BLaER1 treated with 17β-estradiol and CSF1 and Interleukin-3, amounts not matched to agents 10 nM and 100 nM (cell line): ENCODE data around the gene PRR5L.

Experiments used
- H3K27ac ChIP-seq, 11 experiments: shearing (Covaris generic); formaldehyde crosslinking; 2 replicates each; pipeline ENCODE4 v1.8.1; 2022
- H3K27me3 ChIP-seq, 11 experiments: shearing (Covaris generic); formaldehyde crosslinking; 2 replicates each; pipeline ENCODE4 v1.8.1; 2022
- H3K36me3 ChIP-seq, 11 experiments: shearing (Covaris generic); formaldehyde crosslinking; 2 replicates each; pipeline ENCODE4 v1.8.1; 2022
- H3K4me1 ChIP-seq, 10 experiments: shearing (Covaris generic); formaldehyde crosslinking; 2 replicates each; pipeline ENCODE4 v1.8.1; 2022
- H3K4me2 ChIP-seq, 11 experiments: shearing (Covaris generic); formaldehyde crosslinking; 2 replicates each; pipeline ENCODE4 v1.8.1; 2022
- H3K4me3 ChIP-seq, 10 experiments: shearing (Covaris generic); formaldehyde crosslinking; 2 replicates each; pipeline ENCODE4 v1.8.1; 2022
- H3K9ac ChIP-seq, 11 experiments: shearing (Covaris generic); formaldehyde crosslinking; 2 replicates each; pipeline ENCODE4 v1.8.1; 2022
- H3K9me3 ChIP-seq, 11 experiments: shearing (Covaris generic); formaldehyde crosslinking; replicated peaks in 1 of 11; 2 replicates each; pipeline ENCODE4 v1.8.1; 2022
- H4K20me1 ChIP-seq, 11 experiments: shearing (Covaris generic); formaldehyde crosslinking; 2 replicates each; pipeline ENCODE4 v1.8.1; 2022
- Cebpa-rat ChIP-seq, 11 experiments: shearing (Covaris generic); IDR thresholded peaks; 2 replicates each; pipeline ENCODE4 v1.8.1; 2022

PRR5L gene

DNA sequence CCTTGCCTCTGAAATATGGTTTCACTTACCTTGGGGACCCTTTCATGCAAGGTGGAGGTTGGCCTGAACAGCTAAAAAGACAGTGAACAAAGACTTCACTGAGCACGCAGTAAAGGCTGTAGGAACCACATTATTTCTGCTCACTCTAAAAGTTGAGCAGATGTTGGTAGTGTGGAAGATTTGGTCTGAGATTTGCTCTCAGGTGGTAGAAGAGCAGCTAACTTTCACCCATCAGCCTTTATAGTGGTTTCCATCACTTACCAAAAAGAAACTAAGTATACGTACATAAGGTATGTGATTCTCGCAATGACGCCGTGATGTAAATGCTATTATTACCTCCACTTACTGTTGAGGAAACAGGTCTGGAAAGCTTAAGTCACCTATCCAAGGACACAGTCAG lies 47.3 kb downstream of the PRR5L start:
- H3K4me1 ChIP-seq: 0 out of 20 replicates have a peak, but pooled peaks cover 0 to 6% (median 0%) of the 10 kb centered on the region in 10 experiments
- H3K27me3 ChIP-seq: no peaks in the 10 kb centered on the region
- H3K27ac ChIP-seq: no peak overlapping the region
- H3K36me3 ChIP-seq: no peaks in the 10 kb centered on the region
- H3K9me3 ChIP-seq: no peaks in the 10 kb centered on the region
- H3K4me2 ChIP-seq: no peak overlapping the region
- TF ChIP-seq Cebpa-rat (IDR thresholded peaks at IDR 0.05): no peak
- no peak overlapping the region for H3K9ac ChIP-seq
- H4K20me1 ChIP-seq: no peaks in the 10 kb centered on the region
- no peak overlapping the region for H3K4me3 ChIP-seq

DNA sequence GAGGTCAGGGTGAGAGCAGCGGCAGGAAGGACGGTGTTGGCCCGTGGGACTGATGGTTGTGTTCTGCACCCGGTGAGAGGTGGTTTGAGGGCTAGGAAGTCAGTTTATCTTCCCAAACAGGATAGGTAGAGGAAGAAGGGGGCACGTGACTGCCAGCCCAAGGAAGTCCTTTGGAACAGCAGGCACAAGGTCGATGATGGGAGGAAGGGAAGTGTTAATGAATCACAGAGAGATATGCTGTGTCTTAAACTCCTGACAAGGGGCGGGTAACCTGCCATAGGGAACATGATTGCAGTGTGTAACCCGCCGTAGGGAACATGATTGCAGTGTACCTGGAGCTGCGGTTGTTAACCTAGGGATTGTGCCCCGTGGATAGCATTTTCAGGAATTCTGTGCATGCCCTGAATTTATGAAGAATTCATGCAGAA lies 49.0 kb downstream of the PRR5L start:
- peaks cover 0 to 11% (median 9%) of the 10 kb centered on the region in 10 experiments; a peak in 15 of 20 replicates for H3K4me1 ChIP-seq
- no peak overlapping the region for H3K9ac ChIP-seq

DNA sequence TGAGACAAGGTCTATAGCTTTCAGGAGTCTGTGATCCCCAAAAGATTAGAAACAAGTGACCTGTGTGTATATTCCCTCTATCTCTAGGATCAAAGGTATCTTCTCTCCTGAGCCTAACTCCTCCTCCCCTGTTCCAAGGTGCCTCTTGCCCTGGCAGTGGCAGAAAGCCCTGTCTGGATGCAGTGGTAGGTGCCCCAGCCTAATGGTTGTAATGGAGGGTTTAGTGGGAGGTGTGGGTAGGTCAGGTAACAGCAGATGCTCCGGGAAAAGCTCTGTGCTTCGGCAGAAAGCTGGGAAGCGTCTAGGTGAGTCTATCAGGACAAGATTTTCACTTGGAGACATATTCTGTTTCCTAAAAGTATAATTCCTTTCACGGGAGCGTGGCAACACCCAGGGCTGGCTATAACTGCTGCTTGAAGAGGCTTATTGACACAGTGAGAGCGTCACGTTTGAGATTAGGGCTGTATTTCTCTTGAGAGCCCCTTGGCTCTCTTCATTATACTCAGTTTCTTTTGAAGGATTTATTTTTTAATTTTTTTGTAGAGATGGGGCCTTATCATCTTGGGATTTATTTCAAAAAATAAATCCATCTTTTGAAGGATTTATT lies 49.5 kb downstream of the PRR5L start:
- H4K20me1 ChIP-seq: no peaks in the 10 kb centered on the region
- no peaks in the 10 kb centered on the region for H3K9me3 ChIP-seq
- H3K4me3 ChIP-seq: no peak overlapping the region
- H3K36me3 ChIP-seq: no peaks in the 10 kb centered on the region
- H3K27me3 ChIP-seq: no peaks in the 10 kb centered on the region
- H3K9ac ChIP-seq: no peak overlapping the region
- TF ChIP-seq Cebpa-rat (IDR thresholded peaks at IDR 0.05): no peak
- H3K4me1 ChIP-seq: peaks cover 0 to 11% (median 10%) of the 10 kb centered on the region in 10 experiments; a peak in 16 of 20 replicates
- H3K27ac ChIP-seq: no peak overlapping the region
- no peak overlapping the region for H3K4me2 ChIP-seq

More for the DNA sequence above, 49.0 kb downstream of the PRR5L start:
- no peak overlapping the region for H3K4me2 ChIP-seq
- no peak for TF ChIP-seq Cebpa-rat (IDR thresholded peaks at IDR 0.05)
- no peaks in the 10 kb centered on the region for H3K27me3 ChIP-seq
- no peaks in the 10 kb centered on the region for H3K9me3 ChIP-seq
- no peaks in the 10 kb centered on the region for H3K36me3 ChIP-seq
- H4K20me1 ChIP-seq: no peaks in the 10 kb centered on the region
- no peak overlapping the region for H3K4me3 ChIP-seq
- H3K27ac ChIP-seq: no peak overlapping the region

DNA sequence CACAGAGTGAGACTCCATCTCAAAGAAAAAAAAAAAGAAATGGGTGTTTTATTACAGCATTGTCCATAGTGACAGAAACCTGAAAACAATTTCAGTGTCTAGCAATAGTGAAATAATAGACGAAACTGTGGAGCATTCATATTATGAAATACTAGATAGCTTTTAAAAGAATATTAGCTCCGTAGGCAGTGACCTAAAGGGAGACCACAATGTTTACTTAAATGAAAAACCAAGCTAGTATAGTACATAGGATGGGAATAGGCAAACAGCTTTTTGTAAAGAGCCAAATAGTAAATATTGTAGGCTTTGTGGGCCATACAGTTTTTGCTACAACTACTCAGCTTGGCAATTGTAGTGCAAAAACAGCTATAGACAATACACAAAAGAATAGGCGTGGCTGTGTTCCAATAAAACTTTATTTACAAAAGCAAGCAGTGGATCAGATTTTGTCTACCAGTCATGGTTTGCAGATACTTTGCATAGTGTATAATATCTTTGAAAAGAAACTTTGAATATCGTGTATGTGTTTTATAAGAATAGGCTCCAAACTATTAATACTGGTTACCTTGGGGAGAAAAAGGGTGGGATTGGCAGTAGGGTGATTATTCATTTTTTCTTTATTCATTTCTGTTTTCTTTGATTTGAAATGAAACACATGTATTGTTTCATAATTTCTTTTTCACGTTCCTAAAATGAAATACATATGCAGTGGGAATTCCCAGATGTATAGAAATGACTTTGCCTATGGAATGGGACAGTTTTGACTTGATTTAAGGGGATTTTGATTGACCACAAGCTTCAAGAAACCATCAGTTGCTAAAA lies 50.7 kb downstream of the PRR5L start:
- Histone ChIP-seq H4K20me1 (no peaks in the 10 kb centered on the region), H3K4me1 (peaks cover 0 to 11% (median 10%) of the 10 kb centered on the region in 10 experiments; a peak in 16 of 20 replicates), H3K4me3 (no peak overlapping the region), H3K9ac (no peak overlapping the region), H3K4me2 (no peak overlapping the region), H3K27me3 (no peaks in the 10 kb centered on the region), H3K9me3 (no peaks in the 10 kb centered on the region), H3K36me3 (no peaks in the 10 kb centered on the region), H3K27ac (no peak overlapping the region)
- TF ChIP-seq Cebpa-rat (IDR thresholded peaks at IDR 0.05): no peak

DNA sequence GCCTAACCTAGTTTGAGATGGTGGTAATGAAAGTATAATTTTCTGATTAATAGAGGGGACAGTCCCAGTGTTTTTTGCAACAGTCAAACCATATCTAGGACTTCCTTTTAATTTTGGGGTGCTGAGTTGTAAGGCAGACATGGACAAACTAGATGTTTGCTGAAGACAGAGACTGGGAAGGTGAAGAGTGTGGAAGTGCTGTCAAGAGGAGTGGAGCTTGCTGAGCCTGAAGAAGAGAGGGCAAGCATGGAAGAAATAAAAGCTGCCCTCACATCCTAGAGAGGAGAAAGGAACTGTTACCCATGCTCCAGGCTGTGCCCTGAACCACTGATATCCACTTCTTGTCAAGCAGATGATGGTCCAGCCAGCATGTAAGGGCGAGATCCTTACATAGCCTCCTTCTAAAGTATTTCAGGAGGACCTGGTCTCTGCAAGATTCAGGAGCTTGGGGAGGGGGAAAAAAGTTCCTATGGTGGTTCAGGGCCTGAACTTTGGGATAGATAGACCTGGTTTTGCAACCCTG lies 51.4 kb downstream of the PRR5L start:
- no peak for TF ChIP-seq Cebpa-rat (IDR thresholded peaks at IDR 0.05)
- no peak overlapping the region for H3K9ac ChIP-seq
- H3K4me1 ChIP-seq: peaks cover 0 to 13% (median 10%) of the 10 kb centered on the region in 10 experiments; a peak in 16 of 20 replicates
- no peaks in the 10 kb centered on the region for H4K20me1 ChIP-seq
- H3K4me2 ChIP-seq: no peak overlapping the region
- H3K27me3 ChIP-seq: no peaks in the 10 kb centered on the region
- H3K9me3 ChIP-seq: no peaks in the 10 kb centered on the region
- H3K4me3 ChIP-seq: no peak overlapping the region
- H3K36me3 ChIP-seq: no peaks in the 10 kb centered on the region
- H3K27ac ChIP-seq: no peak overlapping the region

DNA sequence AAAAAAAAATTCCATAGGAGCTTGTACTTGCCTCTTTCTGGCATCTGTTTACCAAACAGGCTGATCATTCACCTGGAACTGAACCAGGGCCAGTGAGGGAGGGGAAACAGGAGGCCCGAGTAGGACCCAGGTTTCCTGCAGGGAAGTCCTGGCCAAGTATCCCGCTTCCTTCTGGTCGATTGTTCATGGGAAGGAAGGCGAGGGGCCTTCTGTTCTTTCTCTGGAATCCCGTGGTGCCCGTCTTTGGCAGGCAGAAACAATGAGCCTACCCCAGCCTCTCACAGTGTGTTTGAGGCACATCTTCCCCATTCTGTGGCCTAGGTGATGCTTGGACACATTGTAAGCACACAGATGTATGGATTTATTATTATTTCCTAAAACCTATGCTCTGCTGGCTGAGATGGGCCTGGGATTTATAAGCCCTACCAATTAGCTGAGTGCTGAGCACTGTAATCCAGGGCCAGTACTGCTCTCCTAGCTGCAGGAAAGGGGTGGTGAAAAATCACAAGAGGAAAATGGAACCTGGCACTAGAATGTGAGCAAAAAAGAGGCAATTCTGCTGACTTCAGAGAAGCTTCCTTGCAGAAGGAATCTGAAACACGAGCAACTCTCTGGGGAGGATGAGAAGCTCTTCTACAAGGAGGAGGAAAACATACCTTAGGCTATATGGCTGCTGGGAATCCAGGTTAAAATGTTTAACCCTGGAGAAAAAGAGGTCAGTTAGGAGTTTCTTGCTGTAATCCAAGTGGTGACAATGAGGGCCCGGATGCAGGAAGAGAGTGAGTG lies 53.5 kb downstream of the PRR5L start:
- no peak for TF ChIP-seq Cebpa-rat (IDR thresholded peaks at IDR 0.05)
- no peaks in the 10 kb centered on the region for H3K36me3 ChIP-seq
- H3K27me3 ChIP-seq: no peaks in the 10 kb centered on the region
- H3K4me2 ChIP-seq: peak overlapping the region in 7 of 11 experiments; percentile 3 to 48 (median 32); a peak in 10 of 22 replicates
- H4K20me1 ChIP-seq: no peaks in the 10 kb centered on the region
- H3K9ac ChIP-seq: no peak overlapping the region
- H3K4me3 ChIP-seq: no peak overlapping the region
- H3K9me3 ChIP-seq: no peaks in the 10 kb centered on the region
- H3K27ac ChIP-seq: no peak overlapping the region
- H3K4me1 ChIP-seq: peaks cover 10 to 34% (median 22%) of the 10 kb centered on the region in 10 experiments

DNA sequence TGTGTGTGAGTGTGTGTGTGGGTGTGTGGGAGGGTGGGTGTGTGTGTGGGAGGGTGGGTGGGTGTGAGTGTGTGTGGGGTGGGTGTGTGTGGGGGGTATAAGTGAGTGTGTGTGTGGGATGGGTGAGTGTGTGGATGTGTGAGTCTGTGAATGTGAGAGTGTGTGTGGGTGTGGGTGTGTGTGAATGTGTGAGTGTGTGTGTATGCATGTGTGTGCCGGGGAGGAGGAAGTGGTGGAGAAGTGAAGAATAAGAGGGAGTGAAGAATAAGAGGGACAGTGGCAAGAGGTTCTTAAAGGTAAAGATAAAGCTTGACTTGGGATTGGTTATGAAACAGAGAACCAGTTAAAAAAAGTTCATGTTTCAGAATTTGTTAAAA lies 54.0 kb downstream of the PRR5L start:
- Histone ChIP-seq H4K20me1 (no peaks in the 10 kb centered on the region), H3K27ac (no peak overlapping the region), H3K9ac (no peak overlapping the region), H3K4me3 (no peak overlapping the region), H3K4me2 (no peak overlapping the region), H3K36me3 (no peaks in the 10 kb centered on the region), H3K4me1 (peaks cover 15 to 39% (median 27%) of the 10 kb centered on the region in 10 experiments), H3K9me3 (no peaks in the 10 kb centered on the region), H3K27me3 (no peaks in the 10 kb centered on the region)
- no peak for TF ChIP-seq Cebpa-rat (IDR thresholded peaks at IDR 0.05)

DNA sequence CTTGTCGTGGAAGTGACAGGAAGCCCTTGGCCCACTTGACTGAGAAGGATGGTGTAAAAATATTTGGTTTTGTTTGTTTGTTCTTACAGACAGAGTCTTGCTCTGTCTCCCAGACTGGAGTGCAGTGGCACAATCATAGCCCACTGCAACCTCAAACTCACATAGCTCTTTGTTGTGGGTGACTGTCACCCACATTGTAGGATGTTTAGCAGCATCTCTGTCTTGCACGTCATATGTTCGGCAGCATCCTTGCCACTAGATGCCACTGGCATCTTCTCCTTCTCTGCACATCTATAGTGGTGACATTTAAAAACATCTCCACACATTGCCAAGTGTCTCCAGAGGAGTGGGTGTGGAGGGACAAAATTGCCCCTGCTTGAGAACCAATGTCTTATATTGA lies 56.8 kb downstream of the PRR5L start:
- Histone ChIP-seq H3K9ac (no peak overlapping the region), H3K27me3 (no peaks in the 10 kb centered on the region), H3K4me3 (no peak overlapping the region), H3K27ac (no peak overlapping the region), H4K20me1 (no peaks in the 10 kb centered on the region), H3K4me2 (peak overlapping the region in 6 of 11 experiments; percentile 0 to 24 (median 9); a peak in 7 of 22 replicates), H3K4me1 (peaks cover 42 to 67% (median 54%) of the 10 kb centered on the region in 10 experiments), H3K9me3 (no peaks in the 10 kb centered on the region), H3K36me3 (no peaks in the 10 kb centered on the region)
- no peak for TF ChIP-seq Cebpa-rat (IDR thresholded peaks at IDR 0.05)
